ENCODE measurements around the gene PEAK3.

Gene PEAK3, protein sequence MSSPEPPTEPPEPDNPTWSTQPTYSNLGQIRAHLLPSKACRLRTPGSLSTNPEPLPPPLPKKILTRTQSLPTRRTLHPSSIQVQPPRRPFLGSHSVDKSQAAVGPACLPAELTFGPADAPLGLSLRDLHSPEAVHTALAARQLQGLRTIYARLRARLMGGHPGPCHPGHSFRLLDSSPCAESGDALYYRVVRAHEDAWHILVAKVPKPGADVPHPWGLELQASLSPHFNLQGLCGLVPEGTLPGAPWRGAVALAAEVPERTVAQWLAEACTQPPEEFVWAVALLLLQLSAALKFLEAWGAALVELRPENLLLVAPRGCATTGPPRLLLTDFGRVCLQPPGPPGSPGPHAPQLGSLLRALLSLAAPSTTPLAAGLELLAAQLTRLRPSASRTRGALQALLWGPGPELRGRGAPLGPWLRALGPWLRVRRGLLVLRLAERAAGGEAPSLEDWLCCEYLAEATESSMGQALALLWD

DNA sequence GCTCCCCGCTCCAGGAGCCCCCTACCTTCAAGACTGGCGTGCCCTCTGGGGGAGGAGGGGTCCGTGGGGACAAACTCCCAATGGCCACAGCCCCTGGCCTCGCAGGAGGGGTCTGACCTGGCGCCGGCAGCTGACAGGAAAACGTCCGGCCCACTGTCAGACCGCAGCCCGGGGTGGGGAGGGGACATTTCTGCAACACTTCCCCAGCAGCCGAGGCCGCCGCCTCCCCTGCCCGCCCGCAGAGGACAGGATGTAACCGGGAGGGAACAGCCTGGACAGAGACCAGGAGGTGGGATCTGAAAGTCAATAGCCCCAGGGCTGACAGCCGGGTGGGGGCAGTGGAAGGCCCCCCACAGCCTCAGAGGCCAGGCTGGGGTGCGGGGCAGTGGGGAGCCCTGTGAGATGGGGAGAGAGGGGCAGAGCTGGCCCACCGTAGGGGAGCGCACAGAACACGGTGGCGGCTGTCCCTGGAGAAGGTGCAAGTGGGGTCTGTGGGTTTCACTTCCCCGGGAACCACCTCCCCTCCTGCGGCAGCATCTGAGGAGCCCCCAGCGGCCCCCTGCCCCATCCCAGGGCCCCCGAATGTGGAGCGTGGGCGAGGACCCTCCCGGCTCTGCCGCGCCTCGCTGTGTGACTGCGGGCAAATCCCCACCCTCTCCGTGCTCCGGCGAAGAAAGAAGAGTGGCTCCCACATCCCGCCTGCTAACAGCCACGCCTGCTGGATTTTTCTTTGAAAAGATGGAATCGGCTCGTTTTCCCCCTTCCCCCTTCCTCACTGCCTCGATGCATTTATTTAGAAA is at the start of gene PEAK3:
Gene PEAK3 (minus strand): TSS at position 114 of the 800 bp plus-strand sequence. CDS start 1,244 bp downstream, outside the sequence.
- no peak for DNase-seq

DNA sequence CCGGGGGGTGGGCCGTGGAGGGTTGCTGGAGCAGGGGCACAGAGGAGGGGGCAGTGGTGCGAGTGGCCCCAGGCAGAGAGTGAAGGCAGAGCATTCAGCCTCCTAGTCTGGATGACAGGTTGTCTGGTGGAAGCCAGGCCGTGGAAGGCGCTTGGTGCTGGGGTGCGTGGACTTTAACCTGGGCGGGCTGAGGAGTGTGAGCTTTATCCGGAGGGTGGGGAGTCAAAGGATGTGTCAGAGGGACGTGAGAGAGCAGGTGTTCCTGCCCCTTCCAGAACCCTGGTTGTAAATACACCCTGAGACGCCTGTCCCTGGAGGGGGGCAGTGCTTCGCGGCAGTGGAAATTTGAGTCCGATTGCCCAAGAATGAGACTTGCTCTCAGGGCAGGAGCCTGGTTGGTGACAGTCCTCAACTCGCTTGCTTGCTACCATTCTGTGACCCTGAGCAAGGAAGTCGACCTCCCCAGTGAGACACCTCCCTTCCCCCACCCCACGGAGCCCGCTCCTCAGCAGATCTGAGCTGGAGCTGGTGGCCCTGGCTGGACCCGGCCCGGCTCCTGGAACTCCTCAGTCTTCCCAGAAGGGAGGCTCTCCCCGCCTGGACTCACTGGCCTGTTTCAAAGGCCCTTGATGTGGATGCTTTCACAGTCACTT is 48.8 kb upstream of the PEAK3 start:
- peak; percentile 17 for DNase-seq

DNA sequence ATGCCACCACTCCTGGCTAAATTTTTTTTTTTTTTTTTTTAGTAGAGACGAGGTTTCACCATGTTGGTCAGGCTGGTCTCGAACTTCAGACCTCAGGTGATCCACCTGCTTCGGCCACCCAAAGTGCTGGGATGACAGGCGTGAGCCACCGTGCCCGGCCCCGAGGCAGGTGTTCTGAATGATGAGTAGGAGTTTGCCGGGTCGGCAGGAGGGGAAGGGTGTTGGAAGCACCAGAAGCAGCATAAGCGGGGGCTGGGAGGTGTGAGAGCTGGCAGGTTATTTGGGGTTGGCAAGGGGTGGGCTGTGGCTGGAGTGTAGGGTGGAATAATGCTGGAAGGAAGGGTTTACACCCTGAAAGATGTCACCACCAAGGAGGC is 48.3 kb upstream of the PEAK3 start:
- DNase-seq, result no peak

DNA sequence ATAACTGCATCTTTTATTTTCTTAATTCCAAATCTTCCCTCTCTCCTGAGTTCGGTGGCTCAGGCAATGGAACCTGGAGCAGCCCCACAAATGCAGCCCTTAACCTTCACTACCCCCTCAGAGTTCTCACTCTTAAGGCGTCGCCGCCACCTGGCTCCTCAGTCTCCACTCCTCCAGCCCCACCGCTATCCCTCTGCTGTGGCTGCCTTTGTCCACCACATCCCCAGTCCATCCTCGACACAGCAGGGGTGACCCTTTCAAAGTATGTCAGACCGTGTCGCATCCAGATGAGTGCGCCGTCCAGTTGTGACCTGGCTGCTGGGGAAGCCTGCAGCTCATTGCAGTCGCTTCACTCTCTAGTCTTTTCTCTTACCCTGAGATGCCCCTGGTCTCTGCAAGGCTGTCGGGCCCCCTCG is 47.5 kb upstream of the PEAK3 start:
- no peak for DNase-seq

DNA sequence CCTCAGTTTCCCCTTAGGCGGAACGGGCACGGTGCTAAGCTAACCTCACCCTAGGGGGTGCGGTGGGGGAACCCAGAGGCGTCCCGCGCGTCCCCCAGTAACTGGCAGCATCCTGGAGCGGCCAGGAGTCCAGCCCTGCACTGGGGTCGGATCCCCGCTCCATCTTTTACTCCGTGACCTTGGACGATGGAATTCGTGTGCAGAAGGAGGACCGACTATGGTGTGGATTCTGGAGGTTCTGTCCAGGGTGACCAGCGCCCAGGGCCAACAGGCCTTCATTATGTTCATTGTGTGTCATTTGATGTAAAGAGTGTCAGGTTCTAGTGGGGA is 47.1 kb upstream of the PEAK3 start:
- DNase-seq, result no peak

DNA sequence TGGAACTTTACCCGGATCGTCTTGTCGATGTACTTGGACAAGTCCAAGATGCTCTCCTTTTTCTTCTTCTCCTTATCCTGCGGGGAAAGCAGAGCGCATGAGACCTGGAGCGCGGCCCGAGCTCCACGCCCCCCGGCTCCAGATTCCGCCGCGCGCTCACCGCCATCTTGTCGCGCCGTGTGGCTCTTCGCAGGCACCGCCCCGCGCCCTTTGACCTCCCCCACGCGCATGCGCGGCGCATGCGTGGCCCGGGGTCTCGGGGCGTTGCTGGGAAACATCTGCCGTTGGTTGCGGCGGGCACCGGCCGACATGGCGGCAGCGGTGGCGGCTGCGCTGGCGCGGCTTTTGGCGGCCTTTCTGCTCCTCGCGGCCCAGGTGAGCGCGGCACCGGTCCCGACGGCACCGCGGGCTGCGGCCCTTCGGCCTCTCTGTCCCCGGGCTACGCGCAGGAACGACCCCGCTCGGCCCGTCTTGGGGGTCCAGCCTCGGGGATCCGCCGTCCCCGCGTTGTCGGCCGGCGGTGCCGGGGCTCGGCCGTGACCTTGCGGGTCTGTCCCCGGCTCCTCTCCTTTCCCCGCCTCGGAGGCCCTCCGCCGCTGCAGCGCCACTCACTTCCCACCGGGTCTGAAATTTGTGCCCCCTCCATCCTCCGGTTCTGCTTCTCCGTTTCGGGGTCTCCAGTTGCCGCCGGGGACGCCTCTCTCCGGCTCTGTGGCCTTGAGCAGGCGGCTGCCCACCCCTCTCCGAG is 46.6 kb upstream of the PEAK3 start, which contains the start of the genes LSM7 and SPPL2B:
Gene LSM7 (minus strand): TSS at position 186 of the 748 bp plus-strand sequence. CDS start 20 bp downstream, at position 166.
Gene SPPL2B (plus strand): TSS at position 284 of the 748 bp plus-strand sequence. CDS start 26 bp downstream, at position 310.
- peak; percentile 87 for DNase-seq

DNA sequence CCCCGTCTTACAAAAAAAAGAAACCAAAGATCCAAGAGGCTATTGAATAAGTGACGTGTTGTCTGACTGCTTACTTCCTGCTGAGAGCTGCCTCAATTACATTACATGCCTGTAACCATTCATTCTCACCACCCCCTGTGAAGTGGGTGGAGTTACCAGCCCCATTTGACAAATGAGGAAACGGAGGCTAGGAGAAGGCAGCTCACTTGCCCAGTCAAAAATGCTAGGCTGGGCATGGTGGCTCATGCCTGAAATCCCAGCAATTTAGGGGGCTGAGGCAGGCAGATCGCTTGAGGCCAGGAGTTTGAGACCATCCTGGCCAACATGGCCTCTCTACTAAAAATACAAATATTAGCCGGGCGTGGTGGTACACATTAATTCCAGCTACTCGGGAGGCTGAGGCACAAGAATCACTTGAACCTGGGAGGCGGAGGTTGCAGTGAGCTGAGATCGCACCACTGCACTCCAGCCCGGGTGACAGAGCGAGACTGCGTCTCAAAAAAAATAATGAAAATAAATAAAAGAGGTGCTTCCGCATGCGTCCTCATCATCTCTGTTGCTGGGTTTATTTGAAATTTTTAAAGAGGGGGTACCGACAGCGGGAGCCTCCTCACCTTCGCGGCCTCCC is 45.9 kb upstream of the PEAK3 start:
- DNase-seq, result peak; percentile 78

DNA sequence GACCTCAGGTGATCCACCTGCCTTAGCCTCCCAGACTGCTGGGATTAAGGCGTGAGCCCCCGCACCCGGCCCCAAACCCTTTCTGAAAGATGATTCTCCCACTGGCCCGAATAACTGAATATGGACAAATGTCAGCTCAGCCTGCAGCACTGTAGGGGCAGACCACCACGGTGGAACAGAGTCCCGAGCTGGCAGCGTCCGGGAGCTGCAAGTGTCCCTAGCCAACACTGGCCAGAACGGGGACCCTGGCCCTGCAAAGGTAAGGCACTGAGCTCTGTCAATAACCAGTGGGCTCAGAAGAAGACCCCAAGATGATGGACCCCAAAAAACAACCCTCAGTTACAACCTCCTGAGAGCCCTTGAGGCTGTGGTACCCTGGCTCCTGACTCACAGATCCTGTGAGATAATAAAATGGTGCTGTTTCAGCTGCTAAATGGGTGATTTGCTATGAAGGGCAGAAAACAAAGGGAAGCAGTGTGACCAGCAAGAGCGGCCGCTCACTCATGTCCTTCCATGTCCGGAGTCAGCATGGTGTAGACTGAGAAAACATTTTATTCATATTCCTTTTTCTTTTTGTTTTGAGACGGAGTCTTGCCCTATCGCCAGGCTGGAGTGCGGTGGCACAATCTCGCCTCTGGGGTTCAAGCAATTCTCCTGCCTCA is 44.9 kb upstream of the PEAK3 start:
- no peak for DNase-seq

DNA sequence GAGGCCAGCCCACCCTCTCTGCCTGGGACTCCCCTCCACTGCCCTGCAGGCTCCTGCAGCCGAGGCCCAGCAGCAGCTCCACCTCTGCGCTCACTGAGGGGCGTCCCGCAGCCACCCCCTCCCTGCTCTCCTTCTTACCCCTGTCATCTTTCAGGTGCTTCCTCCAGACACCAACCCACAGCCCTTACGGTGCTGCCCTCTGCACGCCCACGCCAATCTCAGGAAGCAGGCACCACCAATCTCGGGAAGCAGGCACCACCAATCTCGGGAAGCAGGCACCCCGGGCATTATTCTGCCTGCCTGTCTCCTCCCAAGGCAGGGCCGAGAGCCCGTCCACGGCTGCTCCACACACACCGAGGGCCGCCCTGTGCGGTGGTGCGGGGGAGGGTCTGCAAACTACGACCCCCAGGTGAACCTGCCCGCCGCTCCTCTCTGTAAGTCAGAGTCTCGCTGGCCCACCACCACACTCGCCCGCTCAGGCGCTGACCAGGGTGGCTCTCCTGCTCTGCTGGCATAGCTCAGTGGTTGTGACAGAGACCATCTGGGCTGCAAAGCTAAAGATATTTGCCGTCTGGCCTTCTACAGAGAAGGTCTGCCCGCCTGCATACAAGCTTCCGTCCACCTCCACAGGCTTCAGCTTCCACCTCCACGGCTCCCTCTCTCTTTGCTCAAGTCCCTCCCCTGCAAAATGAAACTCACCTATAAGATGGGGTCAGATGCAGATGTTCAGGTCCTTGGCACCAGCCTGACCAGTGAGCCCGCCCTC is 43.5 kb upstream of the PEAK3 start:
- no peak for DNase-seq

DNA sequence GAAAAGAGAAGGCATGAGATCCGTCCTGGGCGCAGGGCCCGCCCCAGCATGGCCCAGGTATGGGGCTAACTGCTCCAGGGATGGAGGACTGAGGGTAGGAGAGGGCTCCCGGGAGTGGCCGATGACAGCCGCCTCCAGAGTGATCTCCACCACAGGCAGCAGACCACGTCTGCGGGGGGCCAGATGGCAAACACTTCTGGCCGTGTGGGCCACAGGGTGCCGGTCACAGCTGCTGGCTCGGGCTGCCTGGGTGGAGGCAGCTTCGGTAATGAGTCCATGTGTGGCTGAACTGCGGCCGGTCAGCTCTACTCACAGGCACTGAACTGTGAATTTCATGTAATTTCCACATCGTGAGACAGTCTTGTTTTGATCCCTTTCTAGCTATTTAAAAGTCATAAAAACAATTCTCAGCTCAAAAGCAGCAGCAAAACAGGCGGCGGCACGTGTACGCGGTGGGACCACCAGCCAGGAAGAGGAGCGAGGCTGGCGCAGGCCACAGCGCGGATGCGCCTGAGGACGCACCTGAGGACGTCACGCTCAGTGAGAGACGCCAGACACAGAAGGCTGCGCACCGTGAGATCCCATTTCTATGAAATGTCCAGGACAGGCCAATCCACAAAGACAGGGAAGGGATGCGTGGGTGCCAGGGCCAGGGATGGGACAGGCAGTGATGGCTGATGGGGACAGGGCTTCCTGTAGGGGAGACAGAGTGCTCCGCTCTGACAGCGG is 42.4 kb upstream of the PEAK3 start:
- no peak for DNase-seq

DNA sequence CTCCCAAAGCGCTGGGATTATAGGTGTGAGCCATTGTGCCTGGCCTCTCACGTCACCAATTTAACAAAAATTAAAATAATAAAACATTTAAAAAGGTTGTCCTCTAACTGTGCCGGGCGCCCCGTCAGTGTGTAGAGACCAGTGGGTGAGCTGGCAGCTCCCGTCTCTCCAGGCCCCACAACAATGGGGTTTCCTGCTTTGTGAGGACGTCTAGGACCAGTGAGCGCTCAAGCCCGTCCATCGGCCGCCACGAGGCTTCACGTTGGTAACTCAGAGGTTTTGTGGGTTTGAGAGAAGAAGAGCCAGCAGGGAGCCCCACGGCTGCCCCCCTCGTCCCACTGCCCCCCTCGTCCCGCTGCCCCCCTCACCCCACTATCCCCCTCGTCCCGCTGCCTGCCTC is 41.7 kb upstream of the PEAK3 start:
- DNase-seq, result no peak

DNA sequence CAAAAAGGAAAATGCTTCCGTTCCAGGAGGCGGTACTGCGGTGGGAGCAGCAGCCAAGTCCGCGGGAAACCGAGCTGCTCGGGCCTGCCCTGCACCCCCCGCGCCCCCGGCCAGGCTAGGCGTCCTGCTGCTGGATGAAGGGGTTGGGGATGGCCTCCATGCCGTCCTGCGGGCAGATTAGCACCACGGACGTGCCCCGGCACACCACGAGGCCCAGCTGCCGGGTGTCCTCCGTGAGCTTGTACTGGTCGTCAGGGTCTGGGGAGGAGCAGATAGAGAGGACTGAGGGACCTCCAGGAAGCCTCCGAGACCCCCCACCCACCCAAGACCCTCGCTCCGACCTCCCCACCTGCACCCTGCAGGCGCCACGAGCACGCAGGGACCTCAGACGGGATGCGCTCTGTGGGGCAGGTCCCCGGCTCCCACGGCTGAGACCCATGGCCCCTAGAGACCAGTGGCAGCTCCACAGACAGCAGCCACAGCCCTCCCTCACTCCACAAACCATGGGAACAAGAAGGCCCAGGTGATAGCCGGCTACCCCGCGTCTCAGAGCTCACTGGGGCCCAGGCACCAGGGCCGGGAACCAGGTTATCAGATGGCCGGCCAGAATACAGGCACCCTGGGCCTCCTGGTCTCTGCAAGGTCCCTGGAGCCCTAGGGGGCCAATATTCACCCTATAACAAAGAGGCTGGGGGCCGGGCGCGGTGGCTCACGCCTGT is 39.7 kb upstream of the PEAK3 start:
- no peak for DNase-seq

DNA sequence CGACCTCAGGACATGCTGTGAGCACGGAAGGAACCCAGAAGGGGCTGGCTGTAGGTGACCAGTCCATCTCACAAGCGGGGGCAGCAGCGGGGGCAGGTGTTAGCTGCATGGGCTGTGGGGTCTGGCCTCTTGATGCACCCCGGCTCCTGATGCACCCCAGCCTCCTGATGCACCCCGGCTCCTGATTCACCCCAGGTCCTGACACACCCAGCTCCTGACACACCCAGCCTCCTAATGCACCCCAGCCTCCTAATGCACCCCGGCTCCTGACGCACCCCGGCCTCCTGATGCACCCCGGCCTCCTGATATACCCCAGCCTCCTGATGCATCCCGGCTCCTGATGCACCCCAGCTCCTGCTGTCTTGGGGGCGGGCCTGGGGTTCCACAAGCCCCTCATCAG is 39.0 kb upstream of the PEAK3 start:
- DNase-seq, result no peak

DNA sequence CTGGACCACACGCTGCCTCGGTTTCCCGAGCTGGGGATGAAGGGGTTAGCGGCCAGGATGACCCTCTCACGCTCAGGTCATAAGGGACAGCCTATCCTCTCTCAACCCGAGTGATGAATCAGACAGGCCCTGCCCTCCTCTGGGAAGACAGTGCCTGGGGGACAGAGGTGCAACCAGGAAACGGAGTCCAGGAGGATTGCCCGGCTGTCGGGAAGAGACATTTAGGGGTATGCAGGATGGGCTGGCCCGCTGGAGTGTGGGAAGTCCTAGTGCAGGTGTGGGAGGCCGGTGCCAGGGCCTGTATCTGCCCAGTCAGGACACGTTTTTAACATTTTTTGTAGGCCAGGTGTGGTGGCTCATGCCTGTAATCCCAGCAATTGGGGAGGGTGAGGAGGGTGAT is 38.1 kb upstream of the PEAK3 start:
- no peak for DNase-seq

DNA sequence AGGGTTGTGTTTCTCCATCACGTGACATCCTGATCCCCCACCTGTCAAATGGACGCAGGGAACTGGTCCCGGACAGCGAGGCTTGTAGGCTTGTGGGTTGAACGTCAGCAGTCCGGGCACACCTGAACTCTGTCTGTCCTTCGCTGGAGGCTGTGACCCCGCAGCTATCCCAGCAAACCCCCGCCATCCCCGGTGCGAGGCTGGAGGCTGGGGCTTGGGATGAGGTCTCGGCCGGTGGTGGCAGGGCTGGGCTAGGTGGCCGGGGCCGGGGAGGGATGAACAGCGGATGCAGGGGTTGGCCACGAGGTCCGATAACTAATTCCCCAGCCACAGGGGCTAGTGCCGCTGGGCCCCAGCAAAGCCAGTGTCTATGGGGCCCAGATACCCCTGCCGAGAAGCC is 37.6 kb upstream of the PEAK3 start:
- no peak for DNase-seq

DNA sequence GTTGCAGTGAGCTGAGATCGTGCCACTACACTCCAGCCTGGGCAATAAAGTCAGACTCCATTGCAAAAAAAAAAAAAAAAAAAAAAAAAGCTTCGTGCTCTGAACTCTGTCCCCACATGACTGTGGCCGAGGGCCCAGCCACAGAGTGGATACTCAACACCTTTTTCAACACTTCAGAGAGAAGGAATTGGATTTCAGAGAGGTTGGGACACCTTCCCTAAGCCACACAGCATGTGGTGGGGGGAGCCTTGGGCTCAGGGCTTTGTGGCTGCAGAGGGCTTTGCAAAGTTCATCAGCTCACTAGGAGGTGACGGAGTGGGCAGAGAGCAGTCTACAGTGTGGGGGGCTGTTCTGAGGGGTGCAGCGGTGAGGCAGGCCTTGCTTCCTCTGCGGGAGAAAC is 36.9 kb upstream of the PEAK3 start:
- no peak for DNase-seq

DNA sequence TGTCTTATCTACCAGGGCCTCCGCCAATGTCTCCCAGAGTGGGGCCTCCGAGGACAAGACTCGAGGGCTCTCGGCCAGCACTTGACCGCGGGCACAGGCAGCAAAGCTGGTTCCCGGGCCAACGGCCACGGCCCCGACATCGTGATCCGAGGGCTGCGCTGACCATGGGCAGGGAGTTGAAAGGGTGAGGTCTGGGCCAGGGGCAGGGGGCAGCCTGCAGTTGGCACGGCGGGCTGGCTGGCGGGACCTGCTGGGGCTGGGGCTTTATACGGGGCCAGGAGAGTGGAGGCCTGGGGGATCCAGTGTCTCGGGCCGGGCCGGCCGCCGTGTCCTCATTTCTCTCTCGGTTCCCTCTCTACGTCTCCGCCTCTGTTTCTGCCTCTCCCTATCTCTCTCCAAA is 35.8 kb upstream of the PEAK3 start:
- DNase-seq, result no peak

DNA sequence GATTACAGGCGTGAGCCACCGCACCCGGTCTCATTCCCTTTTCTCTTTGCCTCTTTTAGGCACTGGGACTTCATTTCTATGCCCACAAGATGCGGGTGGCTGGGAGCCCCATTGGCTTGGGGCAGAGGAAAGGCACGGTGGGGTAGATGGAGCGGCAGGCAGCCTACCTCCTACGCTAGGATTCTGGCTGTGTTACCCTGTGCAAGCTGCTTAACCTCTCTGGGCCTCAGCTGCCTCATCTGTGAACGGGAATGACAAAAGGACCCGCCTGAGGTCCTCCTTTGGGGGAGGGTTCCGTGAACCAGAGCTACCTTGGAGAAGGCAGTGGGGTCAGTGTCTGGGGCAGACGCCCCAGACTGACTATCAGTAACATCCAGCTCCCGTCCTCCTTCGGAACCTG is 35.3 kb upstream of the PEAK3 start:
- no peak for DNase-seq

DNA sequence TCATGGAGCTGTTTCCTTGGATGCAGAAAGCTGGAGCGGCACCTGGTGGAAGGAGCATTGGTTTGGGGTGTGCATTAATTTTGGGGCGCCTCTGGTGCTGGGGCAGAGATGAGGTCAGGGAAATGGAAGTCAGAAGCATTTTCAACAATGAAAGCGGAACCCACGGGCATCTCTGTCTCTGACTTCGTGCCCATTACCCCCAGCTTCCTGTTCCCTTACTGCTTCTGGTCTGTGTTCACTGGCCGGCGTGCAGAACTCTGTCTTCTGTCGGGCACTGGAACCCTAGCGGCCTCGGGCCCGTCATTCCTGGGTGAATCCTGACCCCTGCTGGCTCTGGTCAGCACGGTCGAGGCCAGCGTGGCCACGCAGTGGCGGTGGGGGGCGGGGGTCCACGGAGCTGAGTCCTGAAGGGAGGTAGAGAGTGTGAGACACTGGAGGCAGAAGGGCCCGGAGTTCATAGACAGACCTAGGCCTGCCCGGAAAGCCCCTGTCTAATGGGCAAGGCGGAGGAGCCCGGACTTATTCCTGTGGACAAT is 33.9 kb upstream of the PEAK3 start:
- DNase-seq, result no peak

Data from NCI-H774 (cell line).